SK-N-SH (cell line): Measurements from ENCODE around the gene CENPP. TPM values are rescaled to one million over a fixed set of nuclear protein-coding genes. Genes with fewer than 3 reads are reported as not detected.
A peak's percentile ranks its signal among the peaks of the same experiment; 100 is the strongest.

Experiments
- CTCF ChIA-PET: fragments of 300-600, 350-600 bp; formaldehyde crosslinking; extraction: SDS; loops from one replicate; lab custom pipeline; 2021; lab: Yijun Ruan, JAX
- POLR2A ChIA-PET: fragments of 350-600 bp; sonication (Branson Sonifier 250); formaldehyde crosslinking; extraction: SDS; loops from one replicate; lab custom pipeline; 2020; ENCODE audit warnings: antibody characterized with exemption, inconsistent platforms; lab: Yijun Ruan, JAX
- DNase-seq: peaks from one replicate; pipeline ENCODE4 v3.0.0; 2012
- H2AFZ ChIP-seq: fragments of 200-600 bp; sonication (generic); 2 replicates; pipeline ENCODE4 v1.8.1; 2016; ENCODE audit warnings: antibody characterized with exemption, mild to moderate bottlenecking, low read depth
- H3F3A ChIP-seq: fragments of 200-600 bp; sonication (generic); replicated peaks from 2 replicates; pipeline ENCODE3; 2016; ENCODE audit warnings: antibody characterized with exemption, mild to moderate bottlenecking; ENCODE audit not compliant: insufficient read depth
- H3K27ac ChIP-seq, 2 experiments: fragments of 200-500 bp in 1 of 2; fragments of 200-600 bp in 1 of 2; sonication (Bioruptor generic) in 1 of 2; sonication (generic), shearing (Covaris generic) in 1 of 2; 2 replicates each; pipeline versions ENCODE4 v1.5.1 to v1.6.1; 2014 to 2016; ENCODE audit warnings: low read depth in 2 of 2, inconsistent platforms in 1 of 2, low read length in 1 of 2, mild to moderate bottlenecking in 1 of 2, mixed read lengths in 1 of 2
- H3K27me3 ChIP-seq: fragments of 200-600 bp; sonication (generic), shearing (Covaris generic); 2 replicates; pipeline ENCODE4 v1.6.1; 2016; ENCODE audit warnings: mixed run types; ENCODE audit not compliant: insufficient read depth
- H3K36me3 ChIP-seq, 2 experiments: fragments of 200-500 bp in 1 of 2; fragments of 200-600 bp in 1 of 2; sonication (Bioruptor generic) in 1 of 2; sonication (generic) in 1 of 2; replicated peaks in 1 of 2; 2 replicates each; pipeline versions ENCODE3 to v1.5.1; 2014 to 2016; ENCODE audit warnings: low read length in 1 of 2, mild to moderate bottlenecking in 1 of 2; ENCODE audit not compliant: insufficient read depth in 2 of 2, control insufficient read depth in 1 of 2
- H3K4me1 ChIP-seq, 2 experiments: fragments of 200-500 bp in 1 of 2; fragments of 200-600 bp in 1 of 2; sonication (Bioruptor generic) in 1 of 2; sonication (generic), shearing (Covaris generic) in 1 of 2; 2 replicates each; pipeline versions ENCODE4 v1.5.1 to v1.6.1; 2014 to 2016; ENCODE audit warnings: low read depth in 1 of 2, low read length in 1 of 2, mixed run types in 1 of 2; ENCODE audit not compliant: insufficient read depth in 2 of 2, control insufficient read depth in 1 of 2
- H3K4me2 ChIP-seq: fragments of 200-600 bp; sonication (generic), shearing (Covaris generic); 2 replicates; pipeline ENCODE4 v1.6.1; 2017; ENCODE audit warnings: mixed run types
- H3K4me3 ChIP-seq, 2 experiments: fragments of 200-500 bp in 1 of 2; fragments of 200-600 bp in 1 of 2; sonication (Bioruptor generic) in 1 of 2; sonication (generic), shearing (Covaris generic) in 1 of 2; 2 replicates each; pipeline versions ENCODE4 v1.5.1 to v1.8.1; 2014 to 2016; ENCODE audit warnings: low read depth in 2 of 2, inconsistent platforms in 1 of 2, low read length in 1 of 2, mild to moderate bottlenecking in 1 of 2, mixed read lengths in 1 of 2, moderate library complexity in 1 of 2
- H3K79me2 ChIP-seq: fragments of 200-600 bp; sonication (generic); 2 replicates; pipeline ENCODE4 v1.8.1; 2017; ENCODE audit warnings: mild to moderate bottlenecking; ENCODE audit not compliant: insufficient read depth
- H3K9ac ChIP-seq: fragments of 200-600 bp; sonication (generic); 2 replicates; pipeline ENCODE4 v1.6.1; 2017; ENCODE audit warnings: mixed run types
- H3K9me2 ChIP-seq: fragments of 200-600 bp; sonication (generic); 2 replicates; pipeline ENCODE4 v1.6.1; 2017; ENCODE audit warnings: mixed run types
- H3K9me3 ChIP-seq: fragments of 200-600 bp; sonication (generic); 2 replicates; pipeline ENCODE4 v1.6.1; 2017; ENCODE audit warnings: mixed run types, mild to moderate bottlenecking, moderate library complexity
- H4K20me1 ChIP-seq: fragments of 200-600 bp; sonication (generic); 2 replicates; pipeline ENCODE4 v1.6.1; 2017; ENCODE audit warnings: mild to moderate bottlenecking, mixed run types; ENCODE audit not compliant: insufficient read depth
- CHD2 ChIP-seq: fragments of 150-350 bp; IDR thresholded peaks from 2 replicates; pipeline ENCODE4 v1.6.1; 2018; ENCODE audit warnings: low read length; ENCODE audit not compliant: partially characterized antibody
- FOXM1 ChIP-seq: IDR thresholded peaks from 2 replicates; pipeline ENCODE4 v1.4.0; 2012; ENCODE audit warnings: low read depth, mild to moderate bottlenecking
- GATA2 ChIP-seq: sonication (generic); formaldehyde crosslinking; IDR thresholded peaks from 2 replicates; pipeline ENCODE4 v1.5.0; 2020; ENCODE audit warnings: mild to moderate bottlenecking, missing genetic modification reagents
- PBX3 ChIP-seq: IDR thresholded peaks from 2 replicates; pipeline ENCODE4; 2012
- REST ChIP-seq: IDR thresholded peaks from 2 replicates; pipeline ENCODE4 v1.6.1; 2012; ENCODE audit warnings: mild to moderate bottlenecking, low read depth, low read length, moderate library complexity
- RFX5 ChIP-seq: IDR thresholded peaks from 2 replicates; pipeline ENCODE4 v1.6.1; 2012; ENCODE audit warnings: mild to moderate bottlenecking, improper control_type of control experiment, low read length
- YY1 ChIP-seq: IDR thresholded peaks from 2 replicates; pipeline ENCODE4 v1.4.0; 2012; ENCODE audit warnings: low read depth, mild to moderate bottlenecking
- WGBS: methylation state at CpG from one replicate; pipeline ENCODE4 v1.1.6; 2017; ENCODE audit warnings: low lambda C conversion rate; 5-methylcytosine and 5-hydroxymethylcytosine counted together
- polyA plus RNA-seq, 3 experiments: library from polyadenylated mRNA; depleted of rRNA; stranded (reverse); fragments of >200 nt; gene quantifications; 2 replicates each; pipeline ENCODE4 v1.2.3, GENCODE V29; 2012
- TF ChIP-seq, protein P1 (sequence below): fragments of 150-350 bp; IDR thresholded peaks from 2 replicates; pipeline ENCODE4 v1.6.1; 2017; ENCODE audit warnings: antibody characterized with exemption, low read length, low read depth, borderline replicate concordance

CENPP gene
- polyA plus RNA-seq, 1 of the 3 experiments (the other 2 are of a cell fraction), result 1.3 TPM

GRCh38 chr9:92608909-92609445 lies 283.2 kb downstream of the CENPP start:
- no peaks in the 10 kb centered on the region for H3K27me3 ChIP-seq
- H3K9me2 ChIP-seq, result no peaks in the 10 kb centered on the region
- no peak overlapping the region for H2AFZ ChIP-seq
- 78% methylated on average over 11 of the region's 11 CpGs for WGBS
- CTCF ChIA-PET, result interaction anchor here (0.7 to 2.8 kb wide), 5 partner anchors 12 to 182 kb away, joined by 3 to 16 read pairs (median 3); no protein-coding TSS in a partner anchor
- POLR2A ChIA-PET, result no interaction called here
- TF ChIP-seq YY1, result no peak
- TF ChIP-seq PBX3, result no peak
- TF ChIP-seq, protein P1, sequence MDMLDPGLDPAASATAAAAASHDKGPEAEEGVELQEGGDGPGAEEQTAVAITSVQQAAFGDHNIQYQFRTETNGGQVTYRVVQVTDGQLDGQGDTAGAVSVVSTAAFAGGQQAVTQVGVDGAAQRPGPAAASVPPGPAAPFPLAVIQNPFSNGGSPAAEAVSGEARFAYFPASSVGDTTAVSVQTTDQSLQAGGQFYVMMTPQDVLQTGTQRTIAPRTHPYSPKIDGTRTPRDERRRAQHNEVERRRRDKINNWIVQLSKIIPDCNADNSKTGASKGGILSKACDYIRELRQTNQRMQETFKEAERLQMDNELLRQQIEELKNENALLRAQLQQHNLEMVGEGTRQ, result no peak
- no peak for TF ChIP-seq REST
- TF ChIP-seq FOXM1, result no peak
- H4K20me1 ChIP-seq, result no peaks in the 10 kb centered on the region
- H3K4me3 ChIP-seq, result no peak overlapping the region
- H3K9me3 ChIP-seq, result peaks cover 3% of the 10 kb centered on the region; the same call in 1 of the 2 replicates
- no peak overlapping the region for H3K4me2 ChIP-seq
- peaks cover 5 to 25% of the 10 kb centered on the region in 2 experiments for H3K4me1 ChIP-seq
- H3K36me3 ChIP-seq, result peaks cover 0 to 28% of the 10 kb centered on the region in 2 experiments
- no peak overlapping the region for H3K9ac ChIP-seq
- no peaks in the 10 kb centered on the region for H3K79me2 ChIP-seq
- peak; percentile 39 for DNase-seq
- H3F3A ChIP-seq, result no peaks in the 10 kb centered on the region
- H3K27ac ChIP-seq, result peak overlapping the region in 1 of 2 experiments; percentile 64; a peak in 2 of 4 replicates

DNA sequence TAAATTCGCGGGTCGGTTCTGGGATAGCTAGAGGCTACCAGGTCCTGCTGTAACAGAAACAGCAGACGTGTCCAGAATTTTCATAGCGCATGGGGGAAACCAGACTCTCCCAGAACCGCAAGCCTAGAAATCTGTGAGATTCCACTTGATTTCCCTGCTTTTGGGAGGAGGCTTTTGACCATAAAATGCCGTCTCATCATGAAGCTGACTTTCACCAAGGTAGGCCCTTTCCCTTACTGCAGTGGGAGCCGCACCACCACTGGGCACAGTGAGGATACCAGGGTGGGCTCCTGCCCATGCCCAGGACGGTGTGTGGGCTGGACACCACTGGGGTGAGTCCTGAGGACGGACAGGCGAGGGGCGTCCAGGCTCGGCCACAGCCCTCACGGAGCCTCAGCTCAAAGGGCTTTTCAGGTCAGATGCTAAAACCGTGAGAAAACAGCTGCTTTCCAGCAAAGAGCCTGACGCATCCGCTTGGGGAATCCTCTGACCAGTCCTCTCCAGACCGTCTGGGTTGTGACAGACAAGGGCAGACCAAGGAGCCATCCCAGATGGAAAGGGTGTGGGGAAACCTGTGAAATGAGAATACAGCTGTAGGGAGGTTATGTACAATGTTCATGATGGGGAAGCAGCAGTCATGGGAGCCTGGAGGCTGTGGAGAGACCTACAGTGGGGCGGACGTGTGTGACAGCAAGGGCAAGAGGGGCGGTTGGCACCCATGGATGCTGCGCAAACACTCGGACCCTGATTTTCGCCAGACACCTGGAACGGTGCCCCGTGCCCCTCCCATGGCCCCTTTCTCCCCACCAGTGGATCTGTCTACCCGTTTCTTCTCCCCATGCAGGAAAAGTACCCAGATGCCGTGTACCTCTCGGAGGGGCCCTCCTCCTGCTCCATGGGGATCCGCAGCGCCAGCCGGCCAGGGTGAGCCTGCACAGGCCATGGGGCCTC lies 285.0 kb downstream of the CENPP start:
- H3K9ac ChIP-seq, result no peak overlapping the region
- no peaks in the 10 kb centered on the region for H3F3A ChIP-seq
- H3K4me1 ChIP-seq, result peaks cover 5 to 25% of the 10 kb centered on the region in 2 experiments
- H3K4me3 ChIP-seq, result no peak overlapping the region
- no peak overlapping the region for H3K4me2 ChIP-seq
- H4K20me1 ChIP-seq, result no peaks in the 10 kb centered on the region
- no peaks in the 10 kb centered on the region for H3K9me2 ChIP-seq
- no peaks in the 10 kb centered on the region for H3K79me2 ChIP-seq
- no peak overlapping the region for H3K27ac ChIP-seq
- 92% methylated on average over 19 of the region's 32 CpGs for WGBS
- CTCF ChIA-PET, result interaction anchor here (1.0 kb wide), 1 partner anchor 282 kb away, joined by 5 read pairs; no protein-coding TSS in a partner anchor
- no peak overlapping the region for H2AFZ ChIP-seq
- TF ChIP-seq CHD2, result no peak
- no peak for TF ChIP-seq GATA2
- TF ChIP-seq FOXM1, result no peak
- TF ChIP-seq, protein P1, result no peak
- no peak for TF ChIP-seq RFX5
- POLR2A ChIA-PET, result interaction anchor here (1.1 kb wide), 1 partner anchor 10 kb away, joined by 3 read pairs; no protein-coding TSS in a partner anchor
- no peaks in the 10 kb centered on the region for H3K9me3 ChIP-seq
- H3K27me3 ChIP-seq, result no peaks in the 10 kb centered on the region
- peaks cover 0 to 42% of the 10 kb centered on the region in 2 experiments for H3K36me3 ChIP-seq
- DNase-seq, result no peak
